HCT116 (cell line): ENCODE results near the gene TP53. TPM values are rescaled to one million over a fixed set of nuclear protein-coding genes. Genes with fewer than 3 reads are reported as not detected.

Source experiments
- ATAC-seq: fragments of 200-7000 bp; cut with Tn5 transposase; 2 replicates; pipeline ENCODE4 v1.9.1; 2020; ENCODE audit warnings: mild to moderate bottlenecking, moderate library complexity
- BruUV-seq: library from RNA; stranded (reverse); fragments of 400-500 nt; replicated peaks from 2 replicates; lab custom pipeline; 2021; lab: Mats Ljungman, UMichigan
- CTCF ChIA-PET: fragments of 300-600 bp; sonication (Branson Sonifier 250); formaldehyde crosslinking; loops from one replicate; lab custom pipeline; 2021; ENCODE audit warnings: antibody characterized with exemption; lab: Charles Lee
- POLR2A ChIA-PET: fragments of 300-600, 350-600 bp; sonication (Branson Sonifier 250); formaldehyde crosslinking; loops from one replicate; lab custom pipeline; 2021; ENCODE audit warnings: antibody characterized with exemption; lab: Charles Lee
- RAD21 ChIA-PET, 2 experiments: fragments of 300-600 bp; sonication (Branson Sonifier 250); formaldehyde crosslinking; loops; one replicate each; lab custom pipeline; 2023; ENCODE audit warnings: low total read pairs in 2 of 2; ENCODE audit not compliant: uncharacterized antibody in 2 of 2, unreplicated experiment in 2 of 2, low non-redundant PET in 1 of 2; lab: Charles Lee
- DNase-seq: peaks from one replicate; pipeline ENCODE4 v3.0.0-alpha.2; 2010; ENCODE audit warnings: low read depth, low spot score
- H2AFZ ChIP-seq: fragments of 200-600 bp; shearing (Covaris generic), sonication (generic); 2 replicates; pipeline ENCODE4 v1.6.1; 2017; ENCODE audit warnings: low read depth, mixed run types, mixed read lengths, antibody characterized with exemption, low read length; ENCODE audit not compliant: poor library complexity, severe bottlenecking
- H3K27ac ChIP-seq: 2 replicates; pipeline ENCODE4 v1.5.1; 2012; ENCODE audit warnings: low read depth, low read length
- H3K27me3 ChIP-seq: fragments of 200-600 bp; sonication (generic); 2 replicates; pipeline ENCODE4 v1.6.1; 2016; ENCODE audit warnings: mixed run types, low read length, mixed read lengths; ENCODE audit not compliant: insufficient read depth
- H3K36me3 ChIP-seq, 2 experiments: fragments of 200-500 bp in 1 of 2; fragments of 200-600 bp in 1 of 2; sonication (Bioruptor generic) in 1 of 2; sonication (generic) in 1 of 2; 2 replicates each; pipeline versions ENCODE4 v1.5.1 to v1.6.1; 2014 to 2016; ENCODE audit warnings: low read length in 2 of 2, inconsistent platforms in 1 of 2, mixed read lengths in 1 of 2, mixed run types in 1 of 2; ENCODE audit not compliant: insufficient read depth in 2 of 2, control insufficient read depth in 1 of 2
- H3K4me1 ChIP-seq, 2 experiments: fragments of 200-600 bp in 1 of 2; sonication (generic) in 1 of 2; 2 replicates each; pipeline versions ENCODE4 v1.5.1 to v1.6.1; 2012 to 2017; ENCODE audit warnings: low read length in 2 of 2, inconsistent platforms in 1 of 2, mild to moderate bottlenecking in 1 of 2, mixed read lengths in 1 of 2, mixed run types in 1 of 2, moderate library complexity in 1 of 2; ENCODE audit not compliant: insufficient read depth in 2 of 2, control insufficient read depth in 1 of 2
- H3K4me2 ChIP-seq: fragments of 200-600 bp; sonication (generic); 2 replicates; pipeline ENCODE4 v1.6.1; 2017; ENCODE audit warnings: mixed run types, low read length, mixed read lengths
- H3K4me3 ChIP-seq, 2 experiments: fragments of 200-600 bp in 1 of 2; sonication (generic) in 1 of 2; replicated peaks in 1 of 2; 2 replicates each; pipeline ENCODE4 v1.5.1; 2011 to 2016; ENCODE audit warnings: low read length in 2 of 2, control low read depth in 1 of 2, low read depth in 1 of 2, mild to moderate bottlenecking in 1 of 2, mixed read lengths in 1 of 2, mixed run types in 1 of 2
- H3K79me2 ChIP-seq: fragments of 200-600 bp; sonication (generic); 2 replicates; pipeline ENCODE4 v1.6.1; 2017; ENCODE audit warnings: mild to moderate bottlenecking, mixed run types, low read length, moderate library complexity, mixed read lengths; ENCODE audit not compliant: insufficient read depth
- H3K9ac ChIP-seq: fragments of 200-600 bp; sonication (generic); 2 replicates; pipeline ENCODE4 v1.6.1; 2016; ENCODE audit warnings: low read length, mixed read lengths
- H3K9me2 ChIP-seq: fragments of 200-600 bp; sonication (generic), shearing (Covaris generic); 2 replicates; pipeline ENCODE4 v1.6.1; 2017; ENCODE audit warnings: mixed run types, mild to moderate bottlenecking, moderate library complexity; ENCODE audit not compliant: insufficient read depth
- H3K9me3 ChIP-seq, 2 experiments: fragments of 200-500 bp in 1 of 2; fragments of 200-600 bp in 1 of 2; sonication (Bioruptor generic) in 1 of 2; sonication (generic) in 1 of 2; 2 replicates each; pipeline ENCODE4 v1.6.1; 2014 to 2017; ENCODE audit warnings: low read length in 2 of 2, mixed read lengths in 2 of 2, inconsistent platforms in 1 of 2, low read depth in 1 of 2, mild to moderate bottlenecking in 1 of 2, mixed run types in 1 of 2, moderate library complexity in 1 of 2; ENCODE audit not compliant: control insufficient read depth in 1 of 2, insufficient read depth in 1 of 2
- H4K20me1 ChIP-seq: fragments of 200-600 bp; sonication (generic), shearing (Covaris generic); 2 replicates; pipeline ENCODE4 v1.6.1; 2017; ENCODE audit warnings: mixed run types, mild to moderate bottlenecking, moderate library complexity; ENCODE audit not compliant: insufficient read depth
- CEBPB ChIP-seq: IDR thresholded peaks from 2 replicates; pipeline ENCODE4 v1.6.1; 2012; ENCODE audit warnings: low read depth
- ZBTB33 ChIP-seq: IDR thresholded peaks from 2 replicates; pipeline ENCODE4 v1.6.1; 2011; ENCODE audit warnings: mild to moderate bottlenecking, low read length, moderate library complexity; ENCODE audit not compliant: insufficient replicate concordance; ENCODE audit errors: extremely low read depth
- ZNF274 ChIP-seq: fragments of 200-500 bp; sonication (Bioruptor generic); IDR thresholded peaks from 2 replicates; pipeline ENCODE4 v1.6.1; 2014; ENCODE audit warnings: mild to moderate bottlenecking, low read depth, low read length, inconsistent platforms
- intact Hi-C: fragments of 100-400 bp; cut with micrococcal nuclease; formaldehyde crosslinking; loops from 2 replicates; pipeline ENCODE4 v1.10.0; 2022
- total RNA-seq: library from RNA; stranded (reverse); gene quantifications from one replicate; pipeline ENCODE4 v1.2.1, GENCODE V29; 2021; ENCODE audit not compliant: unreplicated experiment
- TF ChIP-seq, protein P1 (sequence below), 3 experiments: fragments of 200-600 bp in 1 of 3; sonication (generic) in 1 of 3; IDR thresholded peaks in 2 of 3; conservative IDR thresholded peaks in 1 of 3; 2 replicates each; pipeline ENCODE4 v1.5.1; 2012 to 2017; ENCODE audit warnings: low read depth in 2 of 3, low read length in 2 of 3, antibody characterized with exemption in 1 of 3, borderline replicate concordance in 1 of 3, control low read depth in 1 of 3, mild to moderate bottlenecking in 1 of 3, mixed read lengths in 1 of 3, mixed run types in 1 of 3, moderate library complexity in 1 of 3; ENCODE audit not compliant: insufficient read depth in 1 of 3
- TF ChIP-seq, protein P2 (sequence below): IDR thresholded peaks from 2 replicates; pipeline ENCODE4 v1.6.1; 2012

TP53 gene
- total RNA-seq, 1 experiment from 2014 or later = 110 TPM

- TF ChIP-seq, protein P1, sequence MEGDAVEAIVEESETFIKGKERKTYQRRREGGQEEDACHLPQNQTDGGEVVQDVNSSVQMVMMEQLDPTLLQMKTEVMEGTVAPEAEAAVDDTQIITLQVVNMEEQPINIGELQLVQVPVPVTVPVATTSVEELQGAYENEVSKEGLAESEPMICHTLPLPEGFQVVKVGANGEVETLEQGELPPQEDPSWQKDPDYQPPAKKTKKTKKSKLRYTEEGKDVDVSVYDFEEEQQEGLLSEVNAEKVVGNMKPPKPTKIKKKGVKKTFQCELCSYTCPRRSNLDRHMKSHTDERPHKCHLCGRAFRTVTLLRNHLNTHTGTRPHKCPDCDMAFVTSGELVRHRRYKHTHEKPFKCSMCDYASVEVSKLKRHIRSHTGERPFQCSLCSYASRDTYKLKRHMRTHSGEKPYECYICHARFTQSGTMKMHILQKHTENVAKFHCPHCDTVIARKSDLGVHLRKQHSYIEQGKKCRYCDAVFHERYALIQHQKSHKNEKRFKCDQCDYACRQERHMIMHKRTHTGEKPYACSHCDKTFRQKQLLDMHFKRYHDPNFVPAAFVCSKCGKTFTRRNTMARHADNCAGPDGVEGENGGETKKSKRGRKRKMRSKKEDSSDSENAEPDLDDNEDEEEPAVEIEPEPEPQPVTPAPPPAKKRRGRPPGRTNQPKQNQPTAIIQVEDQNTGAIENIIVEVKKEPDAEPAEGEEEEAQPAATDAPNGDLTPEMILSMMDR (IDR thresholded peaks at IDR 0.05 in 2 of 3, conservative IDR thresholded peaks at IDR 0.05 in 1 of 3; ENCODE audit: borderline replicate concordance in 1 of 3, insufficient read depth in 1 of 3, low read depth in 2 of 3, low read length in 2 of 3) = no peak
- no peak for TF ChIP-seq ZNF274
- TF ChIP-seq, protein P2, sequence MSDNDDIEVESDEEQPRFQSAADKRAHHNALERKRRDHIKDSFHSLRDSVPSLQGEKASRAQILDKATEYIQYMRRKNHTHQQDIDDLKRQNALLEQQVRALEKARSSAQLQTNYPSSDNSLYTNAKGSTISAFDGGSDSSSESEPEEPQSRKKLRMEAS = no peak
Measured at GRCh38 chr17:7667656-7668406, 19.5 kb downstream of the TP53 start (continued).

GRCh38 chr17:7656958-7657609 lies 30.2 kb downstream of the TP53 start:
- ATAC-seq (peak; percentile 50; the same call in 1 of the 2 replicates), DNase-seq (no peak)
- intact Hi-C loops = no loop called here
- H3K79me2 ChIP-seq = no peaks in the 10 kb centered on the region
- CTCF ChIA-PET = interaction anchor here (1.3 kb wide), 1 partner anchor 25 kb away, joined by 4 read pairs; no protein-coding TSS in a partner anchor
- TF ChIP-seq CEBPB (no peak), ZBTB33 (no peak)
- TF ChIP-seq, protein P1 (IDR thresholded peaks at IDR 0.05 in 2 of 3, conservative IDR thresholded peaks at IDR 0.05 in 1 of 3; ENCODE audit: borderline replicate concordance in 1 of 3, insufficient read depth in 1 of 3, low read depth in 2 of 3, low read length in 2 of 3) = 0 out of 6 replicates have a peak, but pooled peaks of 1 of the 3 experiments have one; percentile 7
- TF ChIP-seq, all 23 proteins: peak for 1
- no peaks in the 10 kb centered on the region; the same call in 1 of the 2 replicates for H3K27me3 ChIP-seq
- ChIA-PET POLR2A (interaction anchor here (1.1 to 1.6 kb wide), 3 partner anchors 28 to 30 kb away, joined by 3 to 5 read pairs (median 5); partner anchors contain the start of genes SAT2 and TP53), RAD21 (no interaction called here)
- H3K9me2 ChIP-seq = no peaks in the 10 kb centered on the region
- no peak overlapping the region for H3K9ac ChIP-seq
- peak overlapping the region; percentile 23; the same call in 1 of the 2 replicates for H3K4me2 ChIP-seq
- H4K20me1 ChIP-seq = no peaks in the 10 kb centered on the region
- H3K9me3 ChIP-seq = no peaks in the 10 kb centered on the region
- H3K36me3 ChIP-seq = no peaks in the 10 kb centered on the region
- no TSS peak for BruUV-seq
- no peak overlapping the region for H3K4me3 ChIP-seq
- peaks cover 7% of the 10 kb centered on the region in 2 experiments; a peak in 3 of 4 replicates for H3K4me1 ChIP-seq
- H2AFZ ChIP-seq = peak overlapping the region; percentile 35
- no peak overlapping the region for H3K27ac ChIP-seq
